NT2/D1 (cell line): ENCODE results near the gene LRBA.

ENCODE experiments used
- YY1 ChIP-seq: IDR thresholded peaks from 2 replicates; pipeline ENCODE4 v1.6.1; 2011; ENCODE audit not compliant: insufficient read length, insufficient read depth
- ZNF274 ChIP-seq: IDR thresholded peaks from 2 replicates; pipeline ENCODE4 v1.6.1; 2011; ENCODE audit warnings: mild to moderate bottlenecking, low read depth, low read length

DNA sequence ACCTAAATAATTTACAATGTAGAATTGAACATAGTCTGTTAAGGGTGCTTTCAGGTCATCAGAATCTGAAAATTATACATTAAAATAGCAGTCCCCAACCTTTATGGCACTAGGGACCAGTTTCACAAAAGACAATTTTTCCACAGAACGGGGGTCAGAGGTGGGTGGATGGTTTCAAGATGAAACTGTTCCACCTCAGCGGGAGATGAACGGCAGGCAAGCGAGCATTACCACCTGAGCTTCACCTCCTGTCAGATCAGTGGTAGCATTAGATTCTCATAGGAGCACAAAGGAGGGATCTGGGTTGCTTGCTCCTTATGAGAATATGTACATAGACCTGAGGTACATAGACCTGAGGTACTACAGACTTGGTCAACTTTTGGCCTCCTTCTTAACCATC lies 29.0 kb downstream of the LRBA start:
- TF ChIP-seq ZNF274 (no peak), YY1 (no peak)
